ENCODE data around the gene METRNL.
A peak's percentile ranks its signal among the peaks of the same experiment; 100 is the strongest.
"Not testable (repeated sequence)": the region's sequence is repeated elsewhere in the genome, so short reads cannot be mapped to it uniquely, and the experiment has no call there.

METRNL gene

GRCh38 chr17:83046448-83047181 is 32.8 kb upstream of the METRNL start:
- DNase-seq (ENCODE audit: low read depth) = no peak
- no peak for TF ChIP-seq CTCF (IDR thresholded peaks at IDR 0.05; ENCODE audit: low read depth, low read length, missing control alignments)
- H3K4me3 ChIP-seq (ENCODE audit: low read depth, low read length) = no peak overlapping the region

GRCh38 chr17:83047182-83047478 is 32.3 kb upstream of the METRNL start:
- no peak for DNase-seq (ENCODE audit: low read depth)
- H3K4me3 ChIP-seq (ENCODE audit: low read depth, low read length) = no peak overlapping the region
- no peak for TF ChIP-seq CTCF (IDR thresholded peaks at IDR 0.05; ENCODE audit: low read depth, low read length, missing control alignments)

GRCh38 chr17:83047818-83048475 is 31.5 kb upstream of the METRNL start:
- DNase-seq (ENCODE audit: low read depth); H3K4me3 ChIP-seq (ENCODE audit: low read depth, low read length): not testable (repeated sequence)

GRCh38 chr17:83050651-83051395 is 28.6 kb upstream of the METRNL start:
- DNase-seq (ENCODE audit: low read depth) = no peak

GRCh38 chr17:83051396-83052240 is 27.8 kb upstream of the METRNL start:
- TF ChIP-seq CTCF (IDR thresholded peaks at IDR 0.05; ENCODE audit: low read depth, low read length, missing control alignments) = no peak
- DNase-seq (ENCODE audit: low read depth) = peak; percentile 83

More at GRCh38 chr17:83050651-83051395, 28.6 kb upstream of the METRNL start:
- peak overlapping the region; percentile 80 for H3K4me3 ChIP-seq (ENCODE audit: low read depth, low read length)
- TF ChIP-seq CTCF (IDR thresholded peaks at IDR 0.05; ENCODE audit: low read depth, low read length, missing control alignments) = no peak

GRCh38 chr17:83052241-83052564 is 27.2 kb upstream of the METRNL start:
- TF ChIP-seq CTCF (IDR thresholded peaks at IDR 0.05; ENCODE audit: low read depth, low read length, missing control alignments) = no peak
- H3K4me3 ChIP-seq (ENCODE audit: low read depth, low read length) = peak overlapping the region; percentile 37
- DNase-seq (ENCODE audit: low read depth) = no peak

More at GRCh38 chr17:83051396-83052240, 27.8 kb upstream of the METRNL start:
- peak overlapping the region; percentile 80 for H3K4me3 ChIP-seq (ENCODE audit: low read depth, low read length)
